Neural progenitor cell (in vitro differentiated cells): ENCODE data around the gene RNGTT. TPM values are rescaled to one million over a fixed set of nuclear protein-coding genes. Genes with fewer than 3 reads are reported as not detected.

Experiments used
- DNase-seq: peaks from one replicate; pipeline ENCODE4 v3.0.0-alpha.2; 2016; ENCODE audit warnings: low spot score
- H2AFZ ChIP-seq: fragments of 200-600 bp; sonication (generic); replicated peaks from 2 replicates; pipeline ENCODE4 v1.6.1; 2016; ENCODE audit warnings: antibody characterized with exemption
- H3F3A ChIP-seq: fragments of 200-600 bp; sonication (generic); 2 replicates; pipeline ENCODE4 v1.6.1; 2016; ENCODE audit warnings: antibody characterized with exemption, low read depth
- H3K27ac ChIP-seq: fragments of 200-600 bp; sonication (generic); 2 replicates; pipeline ENCODE4 v1.5.1; 2016; ENCODE audit warnings: mild to moderate bottlenecking
- H3K27me3 ChIP-seq: fragments of 200-600 bp; sonication (generic); 2 replicates; pipeline ENCODE4 v1.6.1; 2016; ENCODE audit warnings: mild to moderate bottlenecking, moderate library complexity
- H3K36me3 ChIP-seq: fragments of 200-600 bp; sonication (generic); 2 replicates; pipeline ENCODE4 v1.5.1; 2016
- H3K4me1 ChIP-seq: fragments of 200-600 bp; sonication (generic); 2 replicates; pipeline ENCODE4 v1.6.1; 2016; ENCODE audit warnings: mixed run types
- H3K4me2 ChIP-seq: fragments of 200-600 bp; sonication (generic); 2 replicates; pipeline ENCODE4 v1.6.1; 2016
- H3K4me3 ChIP-seq: fragments of 200-600 bp; sonication (generic); 2 replicates; pipeline ENCODE4 v1.5.1; 2016
- H3K79me2 ChIP-seq: fragments of 200-600 bp; sonication (generic); 2 replicates; pipeline ENCODE4 v1.6.1; 2016; ENCODE audit warnings: low read depth
- H3K9ac ChIP-seq: fragments of 200-600 bp; sonication (generic); 2 replicates; pipeline ENCODE4 v1.6.1; 2016
- H3K9me3 ChIP-seq: fragments of 200-600 bp; sonication (generic); 2 replicates; pipeline ENCODE4 v1.5.1; 2016; ENCODE audit warnings: low read depth
- H4K20me1 ChIP-seq: fragments of 200-600 bp; sonication (generic); 2 replicates; pipeline ENCODE4 v1.6.1; 2016; ENCODE audit warnings: low read depth
- H3K27ac Mint-ChIP-seq: 3 replicates; pipeline ENCODE4 v1.8.0; 2021; ENCODE audit warnings: mixed read lengths
- H3K27me3 Mint-ChIP-seq: 2 replicates; pipeline ENCODE4 v1.8.0; 2022; ENCODE audit warnings: low read depth, mild to moderate bottlenecking, inconsistent platforms, moderate library complexity, mixed read lengths; ENCODE audit not compliant: insufficient read depth
- H3K36me3 Mint-ChIP-seq: 3 replicates; pipeline ENCODE4 v1.8.0; 2021; ENCODE audit warnings: mixed read lengths
- H3K4me1 Mint-ChIP-seq: 3 replicates; pipeline ENCODE4 v1.8.0; 2021; ENCODE audit warnings: mixed read lengths
- H3K4me3 Mint-ChIP-seq: 3 replicates; pipeline ENCODE4 v1.8.0; 2021; ENCODE audit warnings: mild to moderate bottlenecking, moderate library complexity, mixed read lengths
- H3K9me3 Mint-ChIP-seq: 3 replicates; pipeline ENCODE4 v1.8.0; 2020; ENCODE audit warnings: mixed read lengths
- EZH2 ChIP-seq: fragments of 200-600 bp; sonication (generic); IDR thresholded peaks from 2 replicates; pipeline ENCODE4 v1.6.1; 2017; ENCODE audit warnings: antibody characterized with exemption, mild to moderate bottlenecking, moderate library complexity
- EZH2phosphoT487 ChIP-seq: fragments of 200-600 bp; sonication (generic); IDR thresholded peaks from 2 replicates; pipeline ENCODE4 v1.6.1; 2017; ENCODE audit warnings: antibody characterized with exemption
- total RNA-seq: library from RNA; depleted of rRNA; stranded (reverse); fragments of >200 nt; gene quantifications from 2 replicates; pipeline ENCODE4 v1.2.3, GENCODE V29; 2015; ENCODE audit warnings: low replicate concordance
- TF ChIP-seq, protein P1 (sequence below): fragments of 200-600 bp; sonication (generic); IDR thresholded peaks from 2 replicates; pipeline ENCODE4 v1.5.1; 2017; ENCODE audit warnings: antibody characterized with exemption, mild to moderate bottlenecking

RNGTT gene
- total RNA-seq, 1 donor from 2014 or later: 71.7 TPM

DNA sequence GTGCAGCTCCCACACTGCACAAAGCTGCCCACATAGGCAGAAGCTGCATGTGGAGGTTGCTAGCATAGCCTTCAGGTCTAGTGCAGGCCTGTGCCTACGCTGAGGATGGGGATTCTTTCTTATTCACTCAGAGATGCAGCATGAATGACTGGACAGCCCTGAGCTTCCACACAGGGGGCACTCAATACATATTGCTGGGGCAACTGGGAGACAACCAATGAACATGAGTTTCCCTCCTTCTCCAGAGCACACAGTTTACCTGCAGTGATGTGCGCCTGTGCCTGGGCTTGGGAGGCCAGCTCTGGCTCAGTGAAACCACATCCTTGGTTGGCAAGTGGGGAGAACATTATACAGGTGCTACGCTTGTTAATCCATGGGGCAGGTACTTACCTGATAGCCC, 389.9 kb downstream of the RNGTT start:
- Mint-ChIP-seq H3K4me1 (peaks cover 29% of the 10 kb centered on the region), H3K27me3 (peaks cover 48% of the 10 kb centered on the region), H3K27ac (no peak overlapping the region), H3K4me3 (no peak overlapping the region), H3K9me3 (peaks cover 33% of the 10 kb centered on the region), H3K36me3 (peaks cover 7% of the 10 kb centered on the region)
- Histone ChIP-seq H2AFZ (no peak overlapping the region), H3K79me2 (no peaks in the 10 kb centered on the region), H3K4me2 (peak overlapping the region; percentile 77), H3K9ac (no peak overlapping the region), H3K27me3 (peaks cover 5% of the 10 kb centered on the region), H3F3A (peaks cover 24% of the 10 kb centered on the region), H3K4me1 (peaks cover 22% of the 10 kb centered on the region), H3K27ac (no peak overlapping the region), H3K36me3 (no peaks in the 10 kb centered on the region), H3K9me3 (no peaks in the 10 kb centered on the region), H3K4me3 (no peak overlapping the region), H4K20me1 (peaks cover 8% of the 10 kb centered on the region)
- TF ChIP-seq EZH2 (no peak), EZH2phosphoT487 (no peak)
- TF ChIP-seq, protein P1, sequence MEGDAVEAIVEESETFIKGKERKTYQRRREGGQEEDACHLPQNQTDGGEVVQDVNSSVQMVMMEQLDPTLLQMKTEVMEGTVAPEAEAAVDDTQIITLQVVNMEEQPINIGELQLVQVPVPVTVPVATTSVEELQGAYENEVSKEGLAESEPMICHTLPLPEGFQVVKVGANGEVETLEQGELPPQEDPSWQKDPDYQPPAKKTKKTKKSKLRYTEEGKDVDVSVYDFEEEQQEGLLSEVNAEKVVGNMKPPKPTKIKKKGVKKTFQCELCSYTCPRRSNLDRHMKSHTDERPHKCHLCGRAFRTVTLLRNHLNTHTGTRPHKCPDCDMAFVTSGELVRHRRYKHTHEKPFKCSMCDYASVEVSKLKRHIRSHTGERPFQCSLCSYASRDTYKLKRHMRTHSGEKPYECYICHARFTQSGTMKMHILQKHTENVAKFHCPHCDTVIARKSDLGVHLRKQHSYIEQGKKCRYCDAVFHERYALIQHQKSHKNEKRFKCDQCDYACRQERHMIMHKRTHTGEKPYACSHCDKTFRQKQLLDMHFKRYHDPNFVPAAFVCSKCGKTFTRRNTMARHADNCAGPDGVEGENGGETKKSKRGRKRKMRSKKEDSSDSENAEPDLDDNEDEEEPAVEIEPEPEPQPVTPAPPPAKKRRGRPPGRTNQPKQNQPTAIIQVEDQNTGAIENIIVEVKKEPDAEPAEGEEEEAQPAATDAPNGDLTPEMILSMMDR: no peak
- DNase-seq: peak; percentile 14

DNA sequence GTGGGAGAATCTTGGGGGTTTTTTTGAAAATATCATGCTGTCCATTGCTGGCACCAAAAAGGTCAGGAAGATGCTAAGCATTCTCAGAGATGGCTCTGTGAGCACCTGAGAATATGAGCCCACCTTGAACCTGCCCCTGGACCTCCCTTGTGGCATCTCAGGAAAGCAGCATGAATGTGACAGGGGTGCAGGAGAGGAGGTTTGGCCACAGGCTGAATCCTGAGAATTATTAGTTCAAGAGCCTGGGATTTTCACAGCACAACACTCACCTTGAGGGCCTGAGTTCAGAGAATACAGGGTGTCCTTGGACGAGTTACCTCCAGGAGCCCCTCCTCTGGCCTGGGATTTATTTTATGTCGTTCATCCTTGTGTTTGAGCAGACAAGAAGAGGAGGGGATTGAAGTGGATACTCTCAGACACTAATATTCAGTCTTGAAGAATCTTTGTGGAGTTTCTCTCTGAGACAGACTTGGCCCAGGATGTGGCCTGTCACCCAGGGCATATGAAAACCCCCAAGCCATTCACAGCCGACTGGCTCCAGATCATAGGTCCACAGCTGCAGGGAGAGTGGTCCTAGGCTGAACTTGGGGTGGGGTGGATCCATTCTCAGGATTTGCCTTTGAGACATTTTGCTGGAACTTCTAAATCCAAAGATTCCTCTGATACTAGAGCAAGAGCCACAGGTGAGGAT, 390.8 kb downstream of the RNGTT start:
- H3K4me1 Mint-ChIP-seq: peaks cover 29% of the 10 kb centered on the region
- no peak overlapping the region for H3K4me3 ChIP-seq

DNA sequence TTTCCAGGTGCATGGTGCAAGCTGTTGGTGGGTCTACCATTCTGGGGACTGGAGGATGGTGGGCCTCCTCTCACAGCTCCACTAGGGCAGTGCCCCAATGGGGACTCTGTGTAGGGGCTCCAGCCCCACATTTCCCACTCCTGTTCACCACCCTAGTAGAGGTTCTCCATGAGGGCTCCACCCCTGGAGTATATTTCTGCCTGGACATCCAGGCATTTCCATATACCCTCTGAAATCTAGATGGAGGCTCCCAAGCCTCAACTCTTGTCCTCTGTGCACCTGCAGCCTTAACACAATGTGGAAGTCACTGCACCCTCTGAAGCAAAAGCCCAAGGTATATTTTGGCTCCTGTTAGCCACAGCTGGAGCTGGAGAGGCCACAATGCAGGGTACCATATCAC, 393.5 kb downstream of the RNGTT start:
- no peak overlapping the region for H3K9ac ChIP-seq
- peaks cover 27% of the 10 kb centered on the region for H3K4me1 Mint-ChIP-seq
- H2AFZ ChIP-seq: no peak overlapping the region
- no peak for DNase-seq
- TF ChIP-seq EZH2phosphoT487 (no peak), EZH2 (no peak)
- TF ChIP-seq, protein P1: no peak
- peaks cover 7% of the 10 kb centered on the region for H3K36me3 Mint-ChIP-seq
- no peak overlapping the region for H3K27ac Mint-ChIP-seq
- peaks cover 35% of the 10 kb centered on the region for H3K9me3 Mint-ChIP-seq
- no peak overlapping the region for H3K4me2 ChIP-seq
- H3F3A ChIP-seq: peaks cover 30% of the 10 kb centered on the region
- no peak overlapping the region for H3K4me3 ChIP-seq
- H3K27ac ChIP-seq: no peak overlapping the region
- no peak overlapping the region for H3K4me3 Mint-ChIP-seq
- no peaks in the 10 kb centered on the region for H3K36me3 ChIP-seq
- no peaks in the 10 kb centered on the region for H3K9me3 ChIP-seq
- H3K4me1 ChIP-seq: peaks cover 37% of the 10 kb centered on the region
- H4K20me1 ChIP-seq: peaks cover 8% of the 10 kb centered on the region
- H3K27me3 ChIP-seq: peaks cover 5% of the 10 kb centered on the region
- H3K27me3 Mint-ChIP-seq: peaks cover 55% of the 10 kb centered on the region
- no peaks in the 10 kb centered on the region for H3K79me2 ChIP-seq

More for the DNA sequence above, 390.8 kb downstream of the RNGTT start:
- no peaks in the 10 kb centered on the region for H3K79me2 ChIP-seq
- H3K4me3 Mint-ChIP-seq: no peak overlapping the region
- no peak overlapping the region for H3K27ac ChIP-seq
- no peak overlapping the region for H2AFZ ChIP-seq
- no peak overlapping the region for H3K4me2 ChIP-seq
- H3K36me3 Mint-ChIP-seq: peaks cover 7% of the 10 kb centered on the region
- no peak overlapping the region for H3K9ac ChIP-seq
- H3K27ac Mint-ChIP-seq: no peak overlapping the region
- no peak for DNase-seq
- H3K9me3 Mint-ChIP-seq: peaks cover 38% of the 10 kb centered on the region
- peaks cover 5% of the 10 kb centered on the region for H3K27me3 ChIP-seq
- no peaks in the 10 kb centered on the region for H3K36me3 ChIP-seq
- H3K27me3 Mint-ChIP-seq: peaks cover 54% of the 10 kb centered on the region
- H3F3A ChIP-seq: peaks cover 25% of the 10 kb centered on the region
- no peak for TF ChIP-seq EZH2phosphoT487
- TF ChIP-seq, protein P1: no peak
- TF ChIP-seq EZH2: no peak
- peaks cover 8% of the 10 kb centered on the region for H4K20me1 ChIP-seq
- no peaks in the 10 kb centered on the region for H3K9me3 ChIP-seq
- H3K4me1 ChIP-seq: peaks cover 27% of the 10 kb centered on the region
